Ectodermal cell (in vitro differentiated cells): ENCODE data around the gene EPS8L3.
"Not testable (repeated sequence)": the region's sequence is repeated elsewhere in the genome, so short reads cannot be mapped to it uniquely, and the experiment has no call there.

ENCODE experiments used
- H3K27ac ChIP-seq: 2 replicates; pipeline ENCODE4 v1.7.0; 2013; ENCODE audit warnings: mild to moderate bottlenecking, low read depth, low read length; ENCODE audit not compliant: insufficient read depth, poor library complexity, severe bottlenecking
- H3K27me3 ChIP-seq: 2 replicates; pipeline ENCODE4 v1.7.0; 2013; ENCODE audit warnings: mild to moderate bottlenecking, low read length; ENCODE audit not compliant: insufficient read depth, control insufficient read depth, poor library complexity, severe bottlenecking
- H3K36me3 ChIP-seq: one replicate; pipeline ENCODE4 v1.7.0; 2013; ENCODE audit warnings: low read length; ENCODE audit not compliant: control insufficient read depth, insufficient read depth
- H3K4me1 ChIP-seq: one replicate; pipeline ENCODE4 v1.7.0; 2013; ENCODE audit warnings: low read length; ENCODE audit not compliant: control insufficient read depth, insufficient read depth
- H3K4me3 ChIP-seq: 2 replicates; pipeline ENCODE4 v1.7.0; 2013; ENCODE audit warnings: low read depth, low read length, control low read depth; ENCODE audit not compliant: insufficient read depth
- H3K9me3 ChIP-seq: 2 replicates; pipeline ENCODE4 v1.7.0; 2013; ENCODE audit warnings: mild to moderate bottlenecking, low read length, moderate library complexity; ENCODE audit not compliant: control insufficient read depth
- WGBS, 2 experiments: methylation state at CpG; one replicate each; pipeline ENCODE4 v1.1.7; 2013; ENCODE audit warnings: missing lambda C conversion rate in 2 of 2; 5-methylcytosine and 5-hydroxymethylcytosine counted together

Gene EPS8L3

DNA sequence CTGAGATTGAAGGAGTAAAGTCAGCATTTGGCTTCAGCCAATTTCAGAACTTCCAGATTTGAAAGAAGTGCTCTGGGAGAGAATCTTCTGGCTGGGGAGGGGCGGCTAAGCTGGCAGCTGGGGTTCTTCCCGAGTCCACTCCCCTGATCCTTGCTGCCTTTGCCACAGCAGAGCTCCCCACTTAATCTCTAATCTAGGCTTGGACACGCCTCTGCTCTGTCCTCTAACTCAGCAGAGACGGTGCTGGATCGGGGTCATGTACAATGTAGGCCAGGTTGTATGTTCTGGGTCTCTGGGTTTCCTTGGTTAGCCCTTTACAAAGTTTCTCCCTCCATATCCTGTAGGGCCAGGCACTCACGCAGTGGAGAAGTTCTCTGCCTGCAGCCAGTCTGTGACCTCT lies 12.8 kb downstream of the EPS8L3 start:
- H3K27ac ChIP-seq: no peak overlapping the region
- H3K36me3 ChIP-seq: no peaks in the 10 kb centered on the region
- H3K4me3 ChIP-seq: no peak overlapping the region
- H3K4me1 ChIP-seq: no peaks in the 10 kb centered on the region
- 84 to 91% methylated on average over 6 of the region's 6 CpGs for WGBS, 2 experiments
- H3K27me3 ChIP-seq: no peaks in the 10 kb centered on the region
- no peaks in the 10 kb centered on the region for H3K9me3 ChIP-seq

DNA sequence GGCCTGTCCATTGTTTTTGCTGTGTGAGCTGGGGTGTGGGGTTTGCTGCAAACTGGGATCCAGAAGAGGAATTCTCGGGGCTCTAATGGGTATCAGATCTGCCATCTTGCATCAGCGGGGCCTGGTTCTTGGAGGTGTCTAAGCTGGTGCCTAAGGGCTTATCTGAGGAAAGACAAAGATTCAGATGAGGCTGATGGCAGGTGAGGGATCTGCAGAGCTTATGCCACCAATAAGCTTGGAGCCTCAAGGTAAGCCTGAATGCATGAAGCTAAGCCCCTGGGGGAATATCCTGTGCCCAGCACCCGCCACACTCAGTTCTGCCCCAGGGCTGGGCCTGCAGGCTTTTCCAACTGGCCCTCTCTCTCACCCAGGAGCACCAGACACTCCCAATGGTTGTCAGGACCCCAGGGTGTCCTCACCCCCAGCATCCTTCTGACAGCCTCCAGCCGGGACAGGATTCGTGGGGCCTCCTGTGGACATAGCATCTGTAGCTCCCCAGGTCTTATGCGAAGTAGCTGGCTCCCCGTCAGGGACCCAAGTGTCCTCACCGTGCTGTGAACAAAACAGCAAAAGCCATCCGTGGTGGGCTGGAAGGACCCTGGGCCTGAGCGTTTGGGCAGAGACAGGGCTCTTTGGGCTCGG lies 13.4 kb downstream of the EPS8L3 start:
- H3K9me3 ChIP-seq: no peaks in the 10 kb centered on the region
- no peak overlapping the region for H3K27ac ChIP-seq
- no peaks in the 10 kb centered on the region for H3K4me1 ChIP-seq
- no peak overlapping the region for H3K4me3 ChIP-seq
- no peaks in the 10 kb centered on the region for H3K36me3 ChIP-seq
- no peaks in the 10 kb centered on the region for H3K27me3 ChIP-seq
- 92 to 93% methylated on average over 11 of the region's 11 CpGs for WGBS, 2 experiments

DNA sequence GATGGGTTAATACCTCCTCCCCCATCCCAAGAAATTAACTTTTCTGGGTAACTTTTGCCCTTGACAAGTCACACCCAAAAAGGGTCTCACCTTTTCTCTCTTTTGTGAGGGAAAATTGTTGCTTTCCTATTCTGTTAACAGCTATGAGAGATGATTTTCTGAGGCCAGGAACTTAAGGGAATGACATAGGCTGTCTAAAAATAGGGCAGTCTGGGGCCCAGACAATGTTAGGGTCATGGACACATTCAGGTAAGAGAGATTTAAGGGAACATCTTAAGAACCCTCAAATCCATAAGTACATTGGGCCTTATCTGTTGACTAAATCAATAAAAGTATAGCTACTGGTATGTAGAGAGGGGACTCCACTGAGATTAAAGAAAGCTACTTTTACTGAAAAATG lies 14.5 kb downstream of the EPS8L3 start:
- Histone ChIP-seq H3K27ac (no peak overlapping the region), H3K4me1 (no peaks in the 10 kb centered on the region), H3K9me3 (no peaks in the 10 kb centered on the region), H3K27me3 (no peaks in the 10 kb centered on the region), H3K36me3 (no peaks in the 10 kb centered on the region), H3K4me3 (no peak overlapping the region)

DNA sequence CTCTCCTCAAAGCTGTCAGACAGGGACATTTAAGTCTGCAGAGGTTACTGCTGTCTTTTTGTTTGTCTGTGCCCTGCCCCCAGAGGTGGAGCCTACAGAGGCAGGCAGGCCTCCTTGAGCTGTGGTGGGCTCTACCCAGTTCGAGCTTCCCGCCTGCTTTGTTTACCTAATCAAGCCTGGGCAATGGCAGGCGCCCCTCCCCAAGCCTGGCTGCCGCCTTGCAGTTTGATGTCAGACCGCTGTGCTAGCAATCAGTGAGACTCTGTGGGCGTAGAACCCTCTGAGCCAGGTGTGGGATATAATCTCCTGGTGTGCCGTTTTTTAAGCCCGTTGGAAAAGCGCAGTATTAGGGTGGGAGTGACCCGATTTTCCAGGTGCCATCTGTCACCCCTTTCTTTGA lies 15.4 kb downstream of the EPS8L3 start:
- not testable (repeated sequence) for H3K27me3 ChIP-seq, H3K9me3 ChIP-seq, H3K4me3 ChIP-seq, H3K36me3 ChIP-seq, H3K27ac ChIP-seq, H3K4me1 ChIP-seq
- 92 to 94% methylated on average over 9 to 10 of the region's 10 CpGs for WGBS, 2 experiments

DNA sequence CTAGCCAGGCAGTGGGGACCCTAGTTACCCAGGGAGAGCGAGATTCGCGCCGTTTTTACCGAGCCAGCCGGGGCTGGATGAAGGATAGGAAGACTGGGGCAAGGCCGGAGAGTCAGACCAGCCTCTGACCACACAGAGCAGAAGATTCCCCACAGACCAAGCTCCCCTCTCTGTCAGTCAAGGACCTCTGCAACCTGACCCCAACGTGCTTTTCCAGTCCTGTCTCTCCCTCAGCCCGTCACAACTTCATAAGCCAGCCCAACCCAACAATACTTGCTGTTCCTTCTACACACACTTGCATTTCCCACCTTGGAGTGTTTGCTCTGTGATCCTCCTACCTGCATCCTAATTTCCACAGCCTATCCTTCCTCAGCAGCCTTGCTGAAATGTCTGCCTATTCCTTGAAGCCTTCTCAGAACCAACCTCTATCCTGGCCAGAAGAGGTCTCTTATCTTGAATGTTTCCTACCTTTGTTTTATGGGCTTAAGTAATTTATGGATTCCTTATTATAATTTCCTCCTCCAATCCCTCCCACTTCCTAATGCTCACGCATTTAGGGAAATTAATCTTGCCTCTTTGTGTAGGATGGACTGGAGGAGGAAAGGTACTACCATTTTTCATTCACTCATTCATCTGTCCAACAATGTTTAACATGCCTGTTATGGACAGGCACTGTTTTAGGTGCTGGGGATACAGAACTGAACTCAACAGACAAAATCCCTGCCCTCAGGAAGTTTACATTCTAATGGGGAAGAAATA lies 22.9 kb downstream of the EPS8L3 start, which contains the start of gene GSTM3:
Gene GSTM3, minus strand, starts transcription at position 424 of the 759 bp plus-strand sequence. CDS start 751 bp downstream, outside the sequence.
- Histone ChIP-seq H3K9me3 (no peaks in the 10 kb centered on the region), H3K27ac (no peak within 1 kb of the TSS)

DNA sequence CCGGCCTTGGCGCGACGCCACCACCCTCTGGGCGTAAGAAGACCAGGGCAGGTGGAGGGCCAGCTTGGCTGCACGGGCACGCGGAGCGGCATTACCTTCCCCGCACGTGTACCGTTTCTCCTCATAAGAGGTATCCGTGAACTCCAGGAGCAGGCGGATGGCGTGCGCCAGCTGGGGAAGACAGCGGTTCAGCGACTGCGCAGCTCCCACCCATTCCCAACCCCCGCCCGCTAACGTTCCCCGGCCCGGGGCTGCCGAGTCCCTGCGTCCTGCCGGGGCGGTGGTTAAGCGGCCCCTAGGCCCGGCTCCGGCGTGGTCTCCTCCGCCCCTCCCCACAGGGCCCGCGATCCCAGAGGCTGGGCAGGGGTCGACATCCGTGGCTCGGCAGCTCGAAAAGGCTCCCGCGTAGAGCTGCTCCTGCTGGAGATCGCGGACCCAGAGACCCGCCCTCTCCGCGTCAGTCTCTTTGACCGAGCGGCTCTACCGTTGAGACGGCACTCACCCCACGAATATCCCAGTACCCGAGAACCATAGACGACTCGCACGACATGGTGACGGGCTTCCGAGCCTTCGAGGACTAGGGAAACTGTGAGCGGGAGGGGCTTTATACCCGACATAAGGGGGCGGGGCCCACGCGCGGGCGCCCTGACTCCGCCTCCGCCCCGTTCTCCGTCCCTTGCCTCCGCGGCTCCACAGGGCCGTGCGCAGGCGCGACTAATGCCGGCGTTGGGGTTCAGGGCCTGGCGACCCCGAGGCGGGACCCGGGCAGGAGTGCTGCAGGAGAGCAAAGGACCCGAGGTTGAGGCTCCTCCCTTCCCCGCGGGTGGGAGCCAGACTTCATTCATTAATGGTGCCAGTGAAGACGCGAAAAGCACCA lies 23.7 kb downstream of the EPS8L3 start:
- Histone ChIP-seq H3K27ac (no peak overlapping the region), H3K36me3 (no peaks in the 10 kb centered on the region), H3K4me1 (no peaks in the 10 kb centered on the region), H3K27me3 (peaks cover 51% of the 10 kb centered on the region), H3K4me3 (peak overlapping the region; percentile 55), H3K9me3 (no peaks in the 10 kb centered on the region)
- 2% methylated on average over 86 of the region's 86 CpGs for WGBS, 2 experiments

More for the DNA sequence above, 22.9 kb downstream of the EPS8L3 start, which contains the start of gene GSTM3:
- Histone ChIP-seq H3K4me1 (no peaks in the 10 kb centered on the region), H3K27me3 (peaks cover 51% of the 10 kb centered on the region), H3K4me3 (peak within 1 kb of the TSS; percentile 55), H3K36me3 (no peaks in the 10 kb centered on the region)
- WGBS, 2 experiments: 6 to 8% methylated on average over 9 of the region's 10 CpGs

DNA sequence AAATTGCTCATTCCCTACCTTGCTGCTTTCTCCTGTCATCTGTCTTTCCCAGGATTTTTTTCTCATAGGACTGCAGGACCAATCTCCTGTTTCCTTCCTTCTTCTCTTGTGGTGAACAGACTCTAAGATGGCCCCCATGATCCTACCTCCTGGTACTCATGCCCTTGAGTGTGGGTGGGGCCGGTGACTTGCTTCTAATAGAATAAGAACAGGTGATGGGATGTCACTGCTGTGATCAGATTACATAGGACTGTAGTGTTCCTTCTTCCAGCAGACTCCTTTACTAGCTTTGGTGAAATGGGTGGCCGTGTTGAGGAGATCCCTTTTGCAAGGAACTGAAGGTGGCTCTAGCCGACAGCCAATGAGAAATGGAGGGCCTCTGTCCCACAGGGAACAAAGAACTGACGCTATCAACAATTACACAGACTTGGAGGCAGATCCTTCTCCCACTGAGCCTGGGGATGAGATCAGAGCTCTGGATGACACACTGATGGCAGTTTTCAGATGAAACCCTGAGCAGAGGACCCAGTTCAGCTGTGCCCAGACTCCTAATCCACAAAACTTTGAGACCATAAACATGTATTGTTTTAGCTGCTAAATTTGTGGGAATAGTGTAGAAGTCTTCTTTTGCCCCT lies 30.4 kb downstream of the EPS8L3 start:
- Histone ChIP-seq H3K4me1 (no peaks in the 10 kb centered on the region), H3K27me3 (peaks cover 14% of the 10 kb centered on the region), H3K9me3 (no peaks in the 10 kb centered on the region), H3K4me3 (no peak overlapping the region), H3K27ac (no peak overlapping the region), H3K36me3 (no peaks in the 10 kb centered on the region)
- WGBS, 2 experiments: 92 to 95% methylated on average over 4 of the region's 4 CpGs

DNA sequence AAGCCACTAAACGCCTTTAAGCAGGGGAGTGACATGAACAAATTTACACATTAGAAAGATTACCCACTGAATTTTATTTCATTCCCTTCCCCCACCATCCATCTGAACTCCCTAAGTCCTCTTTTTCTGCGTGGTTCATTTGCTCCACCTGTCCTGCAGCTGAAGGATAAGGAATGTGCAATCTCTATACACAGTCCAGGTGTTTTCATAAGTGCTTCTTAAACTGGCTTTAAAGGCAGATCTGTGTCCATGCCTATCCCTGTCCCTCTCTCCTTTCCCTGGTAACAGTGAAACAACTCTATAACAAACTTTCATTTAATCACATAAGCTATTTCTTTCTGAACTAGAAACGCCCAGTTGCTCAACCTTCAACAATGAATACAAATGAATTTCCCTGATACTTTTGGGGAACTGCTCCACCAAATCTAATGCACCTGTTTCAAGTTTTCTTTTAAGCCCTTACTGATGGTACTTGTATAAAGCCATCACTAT lies 31.3 kb downstream of the EPS8L3 start:
- 88 to 93% methylated on average over 3 of the region's 3 CpGs for WGBS, 2 experiments
- Histone ChIP-seq H3K36me3 (no peaks in the 10 kb centered on the region), H3K27ac (no peak overlapping the region)

DNA sequence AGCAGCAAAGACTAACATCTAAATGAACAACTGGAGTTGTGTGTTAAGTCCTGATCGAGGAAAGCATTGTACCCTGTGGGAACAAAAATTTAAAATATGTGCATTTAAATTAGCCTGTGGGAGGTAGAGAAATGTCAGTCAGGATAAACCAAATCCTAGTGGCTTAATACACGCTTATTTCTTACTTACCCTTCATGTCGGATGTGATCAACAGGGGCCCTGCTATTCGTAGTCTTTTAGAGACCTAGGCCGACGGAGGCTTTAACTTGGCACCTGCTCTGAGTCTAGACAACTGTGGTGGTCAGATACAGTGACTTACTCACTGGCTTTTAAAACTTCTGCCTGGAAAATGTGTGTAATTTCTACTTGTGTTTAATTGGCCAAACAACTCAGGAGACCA lies 33.1 kb downstream of the EPS8L3 start:
- no peaks in the 10 kb centered on the region for H3K36me3 ChIP-seq
- no peak overlapping the region for H3K27ac ChIP-seq
- H3K4me3 ChIP-seq: no peak overlapping the region
- no peaks in the 10 kb centered on the region for H3K9me3 ChIP-seq
- WGBS, 2 experiments: 73 to 75% methylated on average over 6 of the region's 6 CpGs
- H3K4me1 ChIP-seq: no peaks in the 10 kb centered on the region
- H3K27me3 ChIP-seq: no peaks in the 10 kb centered on the region

More for the DNA sequence above, 31.3 kb downstream of the EPS8L3 start:
- Histone ChIP-seq H3K27me3 (peaks cover 5% of the 10 kb centered on the region), H3K4me1 (no peaks in the 10 kb centered on the region), H3K4me3 (no peak overlapping the region), H3K9me3 (no peaks in the 10 kb centered on the region)
